DMS153 treated with DMSO at 0.1 percent for 48 hours (cell line): ENCODE measurements around the gene GPR55.
"Not testable (repeated sequence)": the region's sequence is repeated elsewhere in the genome, so short reads cannot be mapped to it uniquely, and the experiment has no call there.

ENCODE experiments used
- DNase-seq: peaks from one replicate; lab custom pipeline; 2025; ENCODE audit not compliant: unreplicated experiment; lab: John Stamatoyannopoulos, UW

Gene GPR55, protein sequence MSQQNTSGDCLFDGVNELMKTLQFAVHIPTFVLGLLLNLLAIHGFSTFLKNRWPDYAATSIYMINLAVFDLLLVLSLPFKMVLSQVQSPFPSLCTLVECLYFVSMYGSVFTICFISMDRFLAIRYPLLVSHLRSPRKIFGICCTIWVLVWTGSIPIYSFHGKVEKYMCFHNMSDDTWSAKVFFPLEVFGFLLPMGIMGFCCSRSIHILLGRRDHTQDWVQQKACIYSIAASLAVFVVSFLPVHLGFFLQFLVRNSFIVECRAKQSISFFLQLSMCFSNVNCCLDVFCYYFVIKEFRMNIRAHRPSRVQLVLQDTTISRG

GRCh38 chr2:230924470-230925341 lies at the start of gene GPR55:
Gene GPR55 (minus strand): TSS chr2:230925242. CDS start chr2:230910962, 14,280 bp downstream.
- no peak for DNase-seq

- no peak for DNase-seq
Observed at GRCh38 chr2:230974096-230974913, 49.3 kb upstream of the GPR55 start.

DNA sequence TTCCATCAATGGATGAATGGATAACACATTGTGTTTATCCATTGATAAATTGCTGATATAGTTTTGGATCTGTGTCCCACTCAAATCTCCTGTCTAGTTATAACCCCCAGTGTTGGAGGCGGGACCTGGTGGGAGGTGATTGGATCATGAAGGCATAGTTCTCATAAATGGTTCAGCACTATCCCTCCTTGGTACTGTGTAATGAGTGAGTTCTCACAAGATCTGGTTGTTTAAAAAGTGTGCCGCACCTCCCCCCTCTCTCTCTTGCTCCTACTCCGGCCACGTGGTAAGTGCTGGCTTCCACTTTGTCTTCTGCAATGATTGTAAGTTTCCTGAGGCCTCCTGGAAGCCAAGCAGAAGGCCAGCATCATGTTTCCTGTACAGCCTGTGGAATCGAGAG lies 47.0 kb upstream of the GPR55 start:
- no peak for DNase-seq

- no peak for DNase-seq
Observed at GRCh38 chr2:230969659-230970015, 44.6 kb upstream of the GPR55 start.

DNA sequence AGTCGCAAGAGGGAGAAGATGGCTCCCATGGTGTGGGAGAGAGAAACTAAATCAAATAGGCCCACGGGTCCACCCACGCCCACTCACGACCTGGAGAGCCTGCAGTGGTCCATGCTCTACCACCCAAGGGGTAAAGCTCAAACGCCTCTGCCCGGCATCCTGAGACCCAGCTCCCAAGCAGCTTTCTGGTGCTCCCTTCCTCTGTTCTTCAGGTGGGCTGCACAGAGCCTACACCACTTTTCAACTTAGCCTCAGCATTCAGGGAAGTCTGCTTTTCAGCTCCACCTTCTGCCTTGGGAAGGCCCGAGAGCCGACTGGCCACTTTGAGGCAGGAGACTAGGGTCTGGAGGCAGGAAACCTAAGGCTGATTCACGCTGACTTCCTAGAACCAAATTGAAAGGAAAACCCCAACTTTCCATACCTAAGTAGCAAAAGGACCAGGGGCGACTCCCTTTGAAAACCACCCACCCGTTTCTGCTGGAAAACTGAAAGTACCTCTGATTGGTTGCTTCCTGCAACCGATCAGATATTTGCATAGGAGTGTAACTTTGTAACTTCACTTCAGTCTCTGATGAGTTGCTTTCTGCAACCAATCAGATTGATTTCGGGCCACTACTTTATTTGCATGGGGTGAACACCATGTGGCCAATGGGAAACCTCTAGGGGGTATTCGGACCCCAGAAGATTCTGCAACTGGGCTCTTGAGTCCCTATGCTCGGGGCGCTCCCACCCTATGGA lies 44.0 kb upstream of the GPR55 start:
- no peak for DNase-seq

GRCh38 chr2:230968314-230968713 lies 43.3 kb upstream of the GPR55 start:
- not testable (repeated sequence) for DNase-seq

DNA sequence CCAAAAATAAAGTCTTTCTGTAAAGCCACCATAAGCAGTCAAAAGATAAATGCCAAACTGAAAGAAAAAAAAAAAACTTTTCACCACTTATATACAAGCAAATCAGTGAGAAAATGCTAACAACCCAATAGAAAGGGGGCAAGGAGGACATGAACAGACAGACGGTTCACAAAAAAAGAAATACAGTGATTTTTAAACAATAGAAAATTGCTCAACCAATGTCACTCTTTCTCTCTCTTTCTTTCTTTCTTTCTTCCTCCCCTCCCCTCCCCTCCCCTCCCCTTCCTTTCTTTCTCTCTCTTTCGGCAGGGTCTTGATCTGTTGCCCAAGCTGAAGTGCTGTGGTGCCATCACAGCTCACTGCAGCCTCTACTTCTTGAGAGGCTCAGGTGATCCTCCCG lies 42.1 kb upstream of the GPR55 start:
- DNase-seq, result no peak

DNA sequence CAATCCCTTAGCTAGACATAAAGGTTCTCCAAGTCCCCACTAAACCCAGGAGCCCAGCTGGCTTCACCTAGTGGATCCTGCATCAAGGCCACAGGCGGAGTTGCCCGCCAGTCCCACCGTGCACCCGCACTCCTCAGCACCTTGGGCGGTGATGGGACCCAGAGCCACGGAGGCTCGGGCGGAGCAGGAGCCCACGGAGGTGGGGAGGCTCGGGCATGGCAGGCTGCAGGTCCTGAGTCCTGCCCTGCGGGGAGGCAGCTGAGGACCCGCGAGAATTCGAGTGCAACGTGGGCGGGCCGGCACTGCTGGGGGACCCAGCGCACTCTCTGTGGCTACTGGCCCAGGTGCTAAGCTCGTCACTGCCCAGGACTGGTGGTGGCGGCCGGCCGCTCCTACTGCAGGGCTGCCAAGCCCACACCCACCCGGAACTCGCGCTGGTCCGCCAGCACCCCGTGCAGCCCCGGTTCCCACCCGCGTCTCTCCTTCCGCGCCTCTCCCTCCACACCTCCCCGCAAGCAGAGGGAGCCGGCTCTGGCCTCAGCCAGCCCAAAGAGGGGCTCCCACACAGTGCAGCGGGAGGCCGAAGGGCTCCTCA lies 39.2 kb upstream of the GPR55 start:
- DNase-seq, result no peak

- no peak for DNase-seq
Observed at GRCh38 chr2:230961091-230961491, 36.0 kb upstream of the GPR55 start.

GRCh38 chr2:230960026-230960425 lies 35.0 kb upstream of the GPR55 start:
- no peak for DNase-seq

- DNase-seq, result no peak
Observed at GRCh38 chr2:230958820-230959756, 34.0 kb upstream of the GPR55 start.

DNA sequence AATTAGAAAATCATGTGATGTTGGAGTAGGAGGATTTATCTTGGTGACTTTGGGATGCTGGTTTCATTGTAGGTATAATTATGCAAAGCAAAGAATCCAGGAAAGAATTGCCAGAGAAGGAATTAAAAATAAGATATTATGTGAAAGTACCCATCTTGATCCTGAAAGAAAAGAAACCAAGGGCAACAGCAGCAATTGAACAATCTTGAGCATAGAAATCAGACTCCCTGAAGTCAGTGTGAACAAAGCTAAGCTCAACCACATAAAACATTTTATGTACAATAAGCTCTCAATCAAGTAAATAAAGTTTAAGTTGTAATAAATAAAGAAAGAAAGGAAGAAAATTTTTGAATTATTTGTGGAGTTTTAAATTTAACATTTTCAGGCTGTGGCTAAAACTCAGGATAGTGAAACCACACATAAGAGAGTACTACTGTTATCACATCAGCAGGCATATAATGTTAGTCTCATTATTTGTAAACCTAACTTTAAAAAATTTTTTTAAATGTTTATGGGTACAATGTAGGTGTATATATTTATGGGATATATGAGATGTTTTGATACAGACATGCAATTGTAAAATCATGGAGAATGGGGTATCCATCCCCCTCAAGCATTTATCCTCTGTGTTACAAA lies 32.8 kb upstream of the GPR55 start:
- DNase-seq, result no peak

DNA sequence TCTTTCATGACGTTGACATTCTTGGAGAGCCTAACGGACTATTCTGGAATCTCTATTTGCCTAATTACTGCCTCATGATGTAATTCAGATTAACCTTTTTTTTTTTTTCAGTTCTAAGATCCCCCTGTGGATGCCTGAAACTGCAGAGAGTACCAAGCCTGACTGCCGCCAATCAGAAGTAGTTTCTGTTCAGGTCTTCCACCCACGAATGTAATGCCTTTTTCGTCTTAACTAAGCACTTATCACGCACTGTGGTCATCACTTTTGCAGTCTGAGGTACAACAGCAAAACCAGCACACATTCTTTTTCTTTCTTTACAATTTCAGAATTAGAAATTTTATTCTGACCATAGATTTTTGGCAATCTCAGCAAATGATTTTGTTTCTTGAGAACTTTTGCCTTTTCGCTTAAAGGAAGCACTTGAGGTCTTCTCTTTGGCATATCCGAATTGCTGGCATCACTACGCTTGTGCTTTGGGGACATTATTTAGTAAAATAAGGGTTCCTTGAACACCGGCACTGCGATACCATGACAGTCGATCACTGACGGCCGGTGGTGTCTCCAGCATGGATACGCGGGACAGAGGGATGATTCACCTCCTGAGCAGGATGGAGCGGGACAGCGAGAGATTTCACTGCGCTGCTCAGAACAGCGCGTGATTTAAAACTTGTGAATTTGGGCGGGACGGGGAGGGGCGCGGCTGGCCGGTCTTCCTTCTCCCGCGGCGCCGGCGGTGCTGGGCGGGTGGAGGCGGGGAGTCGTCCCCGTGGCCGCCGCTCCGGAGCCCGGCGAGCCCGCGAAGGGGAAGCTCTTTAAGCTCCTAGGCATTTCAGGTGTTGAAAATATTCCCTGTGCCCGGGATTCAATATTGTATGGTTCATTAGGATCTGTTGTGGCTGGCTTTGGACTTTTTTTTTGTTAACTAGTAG lies 32.0 kb upstream of the GPR55 start:
- DNase-seq, result peak; percentile 2

GRCh38 chr2:230955163-230955737 lies 30.2 kb upstream of the GPR55 start:
- no peak for DNase-seq

GRCh38 chr2:230954746-230955145 lies 29.7 kb upstream of the GPR55 start:
- DNase-seq, result no peak

DNA sequence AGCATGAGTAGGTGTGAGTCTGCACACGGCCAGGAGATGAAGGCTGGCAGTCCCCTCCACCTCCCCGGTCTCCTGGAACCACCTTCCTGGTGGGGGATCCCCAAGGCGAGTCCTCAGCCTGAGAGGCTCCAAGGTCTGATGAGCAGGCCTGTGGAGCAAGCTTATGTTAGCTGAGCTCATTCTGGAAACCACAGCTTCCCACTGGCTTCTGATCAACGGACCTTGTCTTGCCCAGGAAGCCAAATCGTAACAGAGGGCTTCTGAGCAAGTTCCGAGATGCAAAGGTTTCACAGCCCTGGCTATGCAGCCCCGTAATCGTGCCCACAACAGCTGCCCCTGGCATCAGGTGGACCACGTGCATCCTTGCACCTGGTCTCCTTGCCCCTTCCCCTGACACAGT lies 28.8 kb upstream of the GPR55 start:
- DNase-seq, result no peak

- DNase-seq, result no peak
Observed at GRCh38 chr2:230952226-230952956, 27.3 kb upstream of the GPR55 start.
